ENCODE data around the gene DHX16.

The DHX16 gene

GRCh38 chr6:30626484-30627366 lies 46.1 kb downstream of the DHX16 start, which contains the start of gene ATAT1:
Gene ATAT1, plus strand, starts transcription at chr6:30626874.
- peak; percentile 48 to 85 (median 74) for DNase-seq

- DNase-seq: no peak
Observed at GRCh38 chr6:30625511-30625910, 47.3 kb downstream of the DHX16 start.

GRCh38 chr6:30619561-30619960 lies 53.2 kb downstream of the DHX16 start:
- no peak for DNase-seq

- DNase-seq: no peak
Observed at GRCh38 chr6:30618270-30618797, 54.5 kb downstream of the DHX16 start.

- peak; percentile 88 to 94 (median 90) for DNase-seq
Observed at GRCh38 chr6:30617565-30618269, 55.1 kb downstream of the DHX16 start, which contains the start of gene MRPS18B. Gene MRPS18B, plus strand, starts transcription at chr6:30617840. Its CDS starts 26 bp downstream, at chr6:30617866.

- DNase-seq: peak; percentile 89 to 96 (median 92)
Observed at GRCh38 chr6:30616811-30617564, 55.8 kb downstream of the DHX16 start, which contains the start of gene PPP1R10. Gene PPP1R10, minus strand, starts transcription at chr6:30617243. Its CDS starts 7,299 bp downstream, at chr6:30609944.

GRCh38 chr6:30615958-30616810 lies 56.6 kb downstream of the DHX16 start:
- DNase-seq: peak in 1 of 4 experiments; percentile 25

- DNase-seq: peak in 1 of 4 experiments; percentile 22
Observed at GRCh38 chr6:30615219-30615957, 57.4 kb downstream of the DHX16 start.

- peak in 3 of 4 experiments; percentile 41 to 65 (median 52) for DNase-seq
Observed at GRCh38 chr6:30614843-30615218, 58.0 kb downstream of the DHX16 start.

- no peak for DNase-seq
Observed at GRCh38 chr6:30614044-30614842, 58.6 kb downstream of the DHX16 start.

GRCh38 chr6:30613251-30614043 lies 59.4 kb downstream of the DHX16 start:
- no peak for DNase-seq

GRCh38 chr6:30612687-30613248 lies 60.0 kb downstream of the DHX16 start:
- no peak for DNase-seq

- DNase-seq: no peak
Observed at GRCh38 chr6:30612213-30612612, 60.6 kb downstream of the DHX16 start.

- DNase-seq: no peak
Observed at GRCh38 chr6:30611856-30612194, 61.0 kb downstream of the DHX16 start.

- DNase-seq: no peak
Observed at GRCh38 chr6:30611150-30611855, 61.5 kb downstream of the DHX16 start.

GRCh38 chr6:30610065-30610464 lies 62.7 kb downstream of the DHX16 start:
- no peak for DNase-seq

- DNase-seq: no peak
Observed at GRCh38 chr6:30603961-30604360, 68.8 kb downstream of the DHX16 start.

Data from activated naive CD4-positive, alpha-beta T cell (primary cell).